GM12878 (cell line): Measurements from ENCODE around the gene MSLN. TPM values are rescaled to one million over a fixed set of nuclear protein-coding genes. Genes with fewer than 3 reads are reported as not detected.

ENCODE experiments used
- KLF5 ChIP-seq: fragments of 450-650 bp; IDR thresholded peaks from 2 replicates; pipeline ENCODE4 v1.6.1; 2014; ENCODE audit warnings: mild to moderate bottlenecking; ENCODE audit not compliant: partially characterized antibody
- NBN ChIP-seq: fragments of 450-650 bp; IDR thresholded peaks from 2 replicates; pipeline ENCODE4 v1.6.1; 2016
- NFIC ChIP-seq: IDR thresholded peaks from 2 replicates; pipeline ENCODE4 v1.6.1; 2012; ENCODE audit warnings: low read depth, mild to moderate bottlenecking, inconsistent platforms, low read length, moderate library complexity
- PAX8 ChIP-seq: fragments of 450-650 bp; IDR thresholded peaks from 2 replicates; pipeline ENCODE4 v1.6.1; 2017; ENCODE audit warnings: mild to moderate bottlenecking, moderate library complexity
- POLR2A ChIP-seq: IDR thresholded peaks from 2 replicates; pipeline ENCODE4 v1.6.1; 2011; ENCODE audit warnings: low read depth, mild to moderate bottlenecking, low read length
- RAD51 ChIP-seq: fragments of 450-650 bp; IDR thresholded peaks from 2 replicates; pipeline ENCODE4 v1.6.1; 2016; ENCODE audit warnings: moderate library complexity, mild to moderate bottlenecking, inconsistent platforms
- RELA ChIP-seq: fragments of 450-650 bp; IDR thresholded peaks from 2 replicates; pipeline ENCODE4 v1.8.0; 2014; ENCODE audit warnings: borderline replicate concordance; ENCODE audit not compliant: partially characterized antibody
- SREBF1 ChIP-seq: IDR thresholded peaks from 2 replicates; pipeline ENCODE4 v1.6.1; 2012; ENCODE audit warnings: mild to moderate bottlenecking, low read length
- SUPT20H ChIP-seq: IDR thresholded peaks from 2 replicates; pipeline ENCODE4 v1.6.1; 2011; ENCODE audit warnings: low read depth, mild to moderate bottlenecking, low read length, moderate library complexity, borderline replicate concordance; ENCODE audit not compliant: control insufficient read depth
- TAF1 ChIP-seq: IDR thresholded peaks from 2 replicates; pipeline ENCODE4 v1.6.1; 2011; ENCODE audit warnings: mild to moderate bottlenecking, low read depth, low read length, borderline replicate concordance
- polyA plus RNA-seq, 11 experiments: library from polyadenylated mRNA; depleted of rRNA in 4 of 11; unstranded in 6 of 11; stranded (reverse) in 5 of 11; fragments of >200 nt; fragmentation: Nextera tagmentation in 4 of 11; fragmentation: Illumina TruSeq in 1 of 11; extraction: Ambion mirVana in 4 of 11; extraction: Trizol in 1 of 11; gene quantifications; 1 replicate in 1 of 11; 2 replicates in 10 of 11; pipeline versions ENCODE4 v1.2.1 to v1.2.3, GENCODE V29; 2011 to 2016; ENCODE audit warnings: inconsistent platforms in 2 of 11, missing spikeins in 2 of 11, low read depth in 1 of 11
- total RNA-seq, 4 experiments: library from RNA; depleted of rRNA in 3 of 4; stranded (reverse); fragments of >200 nt in 3 of 4; fragmentation: Illumina TruSeq in 1 of 4; extraction: Trizol in 1 of 4; gene quantifications; 2 replicates each; pipeline versions ENCODE4 v1.2.1 to v1.2.3, GENCODE V29; 2013 to 2021
- TF ChIP-seq, protein P1 (sequence below): fragments of 450-650 bp; IDR thresholded peaks from 2 replicates; pipeline ENCODE4 v1.6.1; 2017; ENCODE audit warnings: antibody characterized with exemption, mild to moderate bottlenecking, moderate library complexity
- TF ChIP-seq, protein P2 (sequence below): IDR thresholded peaks from 2 replicates; pipeline ENCODE4 v1.6.1; 2012; ENCODE audit warnings: improper control_type of control experiment, low read depth, low read length; ENCODE audit not compliant: insufficient replicate concordance
- TF ChIP-seq, protein P3 (sequence below): IDR thresholded peaks from 2 replicates; pipeline ENCODE4 v1.6.1; 2011; ENCODE audit warnings: low read depth, mild to moderate bottlenecking, low read length, moderate library complexity, borderline replicate concordance; ENCODE audit errors: extremely low read depth

MSLN gene
- total and polyA plus RNA-seq, 10 of the 15 experiments (the other 5 are each of a cell fraction or from before 2014, with no cell fraction given) = 0.08 TPM; not detected in 9

- TF ChIP-seq, protein P1, sequence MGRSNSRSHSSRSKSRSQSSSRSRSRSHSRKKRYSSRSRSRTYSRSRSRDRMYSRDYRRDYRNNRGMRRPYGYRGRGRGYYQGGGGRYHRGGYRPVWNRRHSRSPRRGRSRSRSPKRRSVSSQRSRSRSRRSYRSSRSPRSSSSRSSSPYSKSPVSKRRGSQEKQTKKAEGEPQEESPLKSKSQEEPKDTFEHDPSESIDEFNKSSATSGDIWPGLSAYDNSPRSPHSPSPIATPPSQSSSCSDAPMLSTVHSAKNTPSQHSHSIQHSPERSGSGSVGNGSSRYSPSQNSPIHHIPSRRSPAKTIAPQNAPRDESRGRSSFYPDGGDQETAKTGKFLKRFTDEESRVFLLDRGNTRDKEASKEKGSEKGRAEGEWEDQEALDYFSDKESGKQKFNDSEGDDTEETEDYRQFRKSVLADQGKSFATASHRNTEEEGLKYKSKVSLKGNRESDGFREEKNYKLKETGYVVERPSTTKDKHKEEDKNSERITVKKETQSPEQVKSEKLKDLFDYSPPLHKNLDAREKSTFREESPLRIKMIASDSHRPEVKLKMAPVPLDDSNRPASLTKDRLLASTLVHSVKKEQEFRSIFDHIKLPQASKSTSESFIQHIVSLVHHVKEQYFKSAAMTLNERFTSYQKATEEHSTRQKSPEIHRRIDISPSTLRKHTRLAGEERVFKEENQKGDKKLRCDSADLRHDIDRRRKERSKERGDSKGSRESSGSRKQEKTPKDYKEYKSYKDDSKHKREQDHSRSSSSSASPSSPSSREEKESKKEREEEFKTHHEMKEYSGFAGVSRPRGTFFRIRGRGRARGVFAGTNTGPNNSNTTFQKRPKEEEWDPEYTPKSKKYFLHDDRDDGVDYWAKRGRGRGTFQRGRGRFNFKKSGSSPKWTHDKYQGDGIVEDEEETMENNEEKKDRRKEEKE = no peak
- no peak for TF ChIP-seq NFIC
- TF ChIP-seq KLF5 = no peak
- no peak for TF ChIP-seq POLR2A
- TF ChIP-seq PAX8 = no peak
- TF ChIP-seq SREBF1 = no peak
- TF ChIP-seq, protein P2, sequence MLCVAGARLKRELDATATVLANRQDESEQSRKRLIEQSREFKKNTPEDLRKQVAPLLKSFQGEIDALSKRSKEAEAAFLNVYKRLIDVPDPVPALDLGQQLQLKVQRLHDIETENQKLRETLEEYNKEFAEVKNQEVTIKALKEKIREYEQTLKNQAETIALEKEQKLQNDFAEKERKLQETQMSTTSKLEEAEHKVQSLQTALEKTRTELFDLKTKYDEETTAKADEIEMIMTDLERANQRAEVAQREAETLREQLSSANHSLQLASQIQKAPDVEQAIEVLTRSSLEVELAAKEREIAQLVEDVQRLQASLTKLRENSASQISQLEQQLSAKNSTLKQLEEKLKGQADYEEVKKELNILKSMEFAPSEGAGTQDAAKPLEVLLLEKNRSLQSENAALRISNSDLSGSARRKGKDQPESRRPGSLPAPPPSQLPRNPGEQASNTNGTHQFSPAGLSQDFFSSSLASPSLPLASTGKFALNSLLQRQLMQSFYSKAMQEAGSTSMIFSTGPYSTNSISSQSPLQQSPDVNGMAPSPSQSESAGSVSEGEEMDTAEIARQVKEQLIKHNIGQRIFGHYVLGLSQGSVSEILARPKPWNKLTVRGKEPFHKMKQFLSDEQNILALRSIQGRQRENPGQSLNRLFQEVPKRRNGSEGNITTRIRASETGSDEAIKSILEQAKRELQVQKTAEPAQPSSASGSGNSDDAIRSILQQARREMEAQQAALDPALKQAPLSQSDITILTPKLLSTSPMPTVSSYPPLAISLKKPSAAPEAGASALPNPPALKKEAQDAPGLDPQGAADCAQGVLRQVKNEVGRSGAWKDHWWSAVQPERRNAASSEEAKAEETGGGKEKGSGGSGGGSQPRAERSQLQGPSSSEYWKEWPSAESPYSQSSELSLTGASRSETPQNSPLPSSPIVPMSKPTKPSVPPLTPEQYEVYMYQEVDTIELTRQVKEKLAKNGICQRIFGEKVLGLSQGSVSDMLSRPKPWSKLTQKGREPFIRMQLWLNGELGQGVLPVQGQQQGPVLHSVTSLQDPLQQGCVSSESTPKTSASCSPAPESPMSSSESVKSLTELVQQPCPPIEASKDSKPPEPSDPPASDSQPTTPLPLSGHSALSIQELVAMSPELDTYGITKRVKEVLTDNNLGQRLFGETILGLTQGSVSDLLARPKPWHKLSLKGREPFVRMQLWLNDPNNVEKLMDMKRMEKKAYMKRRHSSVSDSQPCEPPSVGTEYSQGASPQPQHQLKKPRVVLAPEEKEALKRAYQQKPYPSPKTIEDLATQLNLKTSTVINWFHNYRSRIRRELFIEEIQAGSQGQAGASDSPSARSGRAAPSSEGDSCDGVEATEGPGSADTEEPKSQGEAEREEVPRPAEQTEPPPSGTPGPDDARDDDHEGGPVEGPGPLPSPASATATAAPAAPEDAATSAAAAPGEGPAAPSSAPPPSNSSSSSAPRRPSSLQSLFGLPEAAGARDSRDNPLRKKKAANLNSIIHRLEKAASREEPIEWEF = no peak
- no peak for TF ChIP-seq RELA
- TF ChIP-seq SUPT20H = no peak
- no peak for TF ChIP-seq NBN
- TF ChIP-seq, protein P3, sequence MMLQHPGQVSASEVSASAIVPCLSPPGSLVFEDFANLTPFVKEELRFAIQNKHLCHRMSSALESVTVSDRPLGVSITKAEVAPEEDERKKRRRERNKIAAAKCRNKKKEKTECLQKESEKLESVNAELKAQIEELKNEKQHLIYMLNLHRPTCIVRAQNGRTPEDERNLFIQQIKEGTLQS = no peak
- TF ChIP-seq RAD51 = no peak
- TF ChIP-seq TAF1 = no peak
These were observed 4.9 kb downstream of the MSLN start (continued) for GRCh38 chr16:765488-765865.
